ENCODE measurements around the gene RASGRF1.

DNA sequence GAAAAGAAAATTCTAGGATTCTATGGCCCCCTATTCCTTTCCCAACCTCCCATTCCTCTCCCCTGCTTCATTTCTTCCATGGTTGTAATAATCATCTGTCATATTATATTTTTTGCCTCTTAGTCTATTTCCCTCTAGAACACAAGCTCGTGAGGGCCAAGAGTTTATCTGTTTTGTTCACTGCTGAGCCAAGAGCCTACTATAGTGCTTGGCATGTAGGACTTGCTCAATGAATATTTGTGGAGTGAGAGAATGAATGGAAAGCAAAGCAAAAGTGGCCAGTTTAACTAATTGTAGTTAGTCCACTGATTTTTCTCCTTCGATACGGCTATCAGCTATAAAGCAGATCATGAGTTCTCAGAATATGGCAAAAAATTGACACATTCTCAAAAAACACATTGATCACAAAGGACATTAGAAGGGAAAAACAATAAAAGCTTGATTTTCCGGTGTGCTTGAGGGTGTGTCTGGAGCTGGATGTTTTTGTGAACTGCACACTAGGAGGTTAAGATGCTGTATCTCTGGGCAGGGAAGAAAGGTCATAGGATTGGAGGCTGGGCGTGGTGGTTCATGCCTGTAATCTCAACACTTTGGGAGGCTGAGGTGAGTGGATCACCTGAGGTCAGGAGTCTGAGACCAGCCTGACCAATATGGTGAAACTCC lies 120.8 kb downstream of the RASGRF1 start:
- TF ChIP-seq ZNF384 (IDR thresholded peaks at IDR 0.05) = no peak
- TF ChIP-seq BHLHE40 (IDR thresholded peaks at IDR 0.05; ENCODE audit: borderline replicate concordance) = no peak
- no peak for TF ChIP-seq SP1 (IDR thresholded peaks at IDR 0.05)
- no peak for TF ChIP-seq LEF1 (IDR thresholded peaks at IDR 0.05; ENCODE audit: borderline replicate concordance)
- TF ChIP-seq FOXM1 (IDR thresholded peaks at IDR 0.05; ENCODE audit: borderline replicate concordance) = no peak
- no peak for TF ChIP-seq HDGF (IDR thresholded peaks at IDR 0.05; ENCODE audit: borderline replicate concordance)
- TF ChIP-seq L3MBTL2 (conservative IDR thresholded peaks at IDR 0.05) = no peak
- TF ChIP-seq NFRKB (IDR thresholded peaks at IDR 0.05) = no peak
